Stimulated activated naive CD8-positive, alpha-beta T cell treated with anti-CD3 and anti-CD28 coated beads, Interleukin-15, Interleukin-2, amounts not matched to agents 100 U/mL and 50 U/mL, for 24 hours (primary cell): ENCODE results near the gene DNER.
"Not testable (repeated sequence)": the region's sequence is repeated elsewhere in the genome, so short reads cannot be mapped to it uniquely, and the experiment has no call there.

Experiments used
- ATAC-seq: fragments of 150-1000 bp; cut with Tn5 transposase; one replicate; pipeline ENCODE4 v1.10.0; 2021
- DNase-seq: peaks from one replicate; pipeline ENCODE4 v3.0.0; 2021

DNER gene

GRCh38 chr2:229714080-229714735, at the start of gene DNER:
DNER (minus strand) TSS chr2:229714555; CDS start chr2:229714423, 132 bp downstream.
- ATAC-seq = peak; percentile 74
- DNase-seq = peak; percentile 55

- ATAC-seq = no peak
- DNase-seq = no peak
Observed at GRCh38 chr2:229761663-229762062, 47.3 kb upstream of the DNER start.

GRCh38 chr2:229757462-229757861, 43.1 kb upstream of the DNER start:
- ATAC-seq, DNase-seq: not testable (repeated sequence)

GRCh38 chr2:229752970-229753729, 38.8 kb upstream of the DNER start:
- no peak for DNase-seq
- no peak for ATAC-seq

- ATAC-seq = no peak
- DNase-seq = no peak
Observed at GRCh38 chr2:229749779-229750178, 35.4 kb upstream of the DNER start.

GRCh38 chr2:229748950-229749349, 34.6 kb upstream of the DNER start:
- ATAC-seq (no peak), DNase-seq (no peak)

GRCh38 chr2:229742691-229743090, 28.3 kb upstream of the DNER start:
- not testable (repeated sequence) for DNase-seq, ATAC-seq

GRCh38 chr2:229740279-229740678, 25.9 kb upstream of the DNER start:
- ATAC-seq (no peak), DNase-seq (no peak)

GRCh38 chr2:229738024-229738625, 23.8 kb upstream of the DNER start:
- DNase-seq (no peak), ATAC-seq (no peak)

- DNase-seq (no peak), ATAC-seq (no peak)
Observed at GRCh38 chr2:229734410-229734809, 20.1 kb upstream of the DNER start.

- ATAC-seq (no peak), DNase-seq (no peak)
Observed at GRCh38 chr2:229733611-229734245, 19.4 kb upstream of the DNER start.

- ATAC-seq (no peak), DNase-seq (no peak)
Observed at GRCh38 chr2:229732897-229733296, 18.5 kb upstream of the DNER start.

- ATAC-seq (no peak), DNase-seq (no peak)
Observed at GRCh38 chr2:229731916-229732315, 17.6 kb upstream of the DNER start.

- DNase-seq = no peak
- no peak for ATAC-seq
Observed at GRCh38 chr2:229731363-229731762, 17.0 kb upstream of the DNER start.

- no peak for DNase-seq
- ATAC-seq = no peak
Observed at GRCh38 chr2:229728370-229728769, 14.0 kb upstream of the DNER start.

- ATAC-seq = no peak
- no peak for DNase-seq
Observed at GRCh38 chr2:229726643-229727042, 12.3 kb upstream of the DNER start.

- DNase-seq (no peak), ATAC-seq (no peak)
Observed at GRCh38 chr2:229725716-229726574, 11.6 kb upstream of the DNER start.

- DNase-seq, ATAC-seq: not testable (repeated sequence)
Observed at GRCh38 chr2:229723192-229723591, 8.8 kb upstream of the DNER start.

GRCh38 chr2:229719926-229720647, 5.7 kb upstream of the DNER start:
- DNase-seq (no peak), ATAC-seq (no peak)

- DNase-seq (no peak), ATAC-seq (no peak)
Observed at GRCh38 chr2:229718057-229718456, 3.7 kb upstream of the DNER start.

- DNase-seq (peak; percentile 38), ATAC-seq (no peak)
Observed at GRCh38 chr2:229715895-229716507, 1.6 kb upstream of the DNER start.
